Hepatocyte (in vitro differentiated cells): ENCODE measurements around the gene CHD2.

ENCODE experiments used
- CTCF ChIP-seq: fragments of 200-600 bp; sonication (generic); IDR thresholded peaks from 2 replicates; pipeline ENCODE4 v1.5.1; 2016; ENCODE audit warnings: antibody characterized with exemption, mild to moderate bottlenecking; ENCODE audit not compliant: poor library complexity
- EZH2phosphoT487 ChIP-seq: fragments of 200-600 bp; sonication (generic); IDR thresholded peaks from one replicate; pipeline ENCODE4 v1.6.1; 2018; ENCODE audit warnings: antibody characterized with exemption, mild to moderate bottlenecking, low read depth, moderate library complexity; ENCODE audit not compliant: unreplicated experiment, severe bottlenecking

- no peak for TF ChIP-seq EZH2phosphoT487
- TF ChIP-seq CTCF, result no peak
Observed at GRCh38 chr15:93050648-93051047, 150.5 kb downstream of the CHD2 start.
